Stimulated activated CD4-positive, alpha-beta T cell treated with anti-CD3 and anti-CD28 coated beads, Interleukin-1b, Interleukin-23, amount 100 ng/mL, for 48 hours (primary cell): Measurements from ENCODE around the gene CUL1.
A peak's percentile ranks its signal among the peaks of the same experiment; 100 is the strongest.
"Not testable (repeated sequence)": the region's sequence is repeated elsewhere in the genome, so short reads cannot be mapped to it uniquely, and the experiment has no call there.

Source experiments
- DNase-seq: peaks from one replicate; pipeline ENCODE4 v3.0.0-alpha.2; 2020

Gene CUL1

GRCh38 chr7:148698007-148698396 lies 701 bp upstream of the CUL1 start:
- DNase-seq: no peak

DNA sequence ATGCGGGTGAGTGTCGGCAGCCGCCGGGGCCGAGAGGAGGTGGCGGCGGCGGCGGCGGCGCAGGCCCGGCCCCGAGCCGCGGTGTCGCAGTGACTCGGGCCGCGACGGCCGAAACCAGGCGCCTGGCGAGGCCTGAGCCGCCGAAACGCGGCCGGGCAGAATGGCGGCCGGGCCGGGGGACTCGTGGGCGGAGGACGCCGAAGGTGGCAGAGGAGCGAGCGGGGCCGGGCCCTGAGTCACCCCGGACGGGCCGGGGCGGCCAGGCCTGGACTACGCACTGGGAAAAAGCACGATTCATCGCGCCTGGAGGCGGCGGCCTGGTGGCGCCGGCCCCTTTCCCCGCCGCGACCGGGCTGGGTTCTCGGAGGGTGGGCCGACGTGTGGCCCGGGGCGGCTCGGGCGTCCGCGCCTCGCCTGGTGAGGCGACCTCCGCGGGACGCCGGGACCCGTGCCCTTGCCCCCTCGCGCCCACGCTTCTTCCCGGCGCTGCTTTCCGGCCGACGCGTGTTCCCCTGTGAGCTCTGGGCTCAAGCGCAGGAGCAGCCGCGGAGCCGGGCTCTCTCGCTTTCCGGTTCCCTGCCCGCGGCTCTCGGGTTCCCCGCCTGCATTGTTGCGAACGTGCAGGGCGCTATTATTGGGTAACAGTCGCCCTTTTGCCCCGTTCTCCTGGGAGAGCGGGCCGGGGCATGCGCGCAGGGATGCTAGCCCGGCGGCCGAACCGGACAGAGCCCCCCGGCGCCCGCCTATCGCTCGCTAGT lies 500 bp downstream of the CUL1 start:
- peak; percentile 71 for DNase-seq

GRCh38 chr7:148699782-148700629 lies 1.3 kb downstream of the CUL1 start:
- no peak for DNase-seq

DNA sequence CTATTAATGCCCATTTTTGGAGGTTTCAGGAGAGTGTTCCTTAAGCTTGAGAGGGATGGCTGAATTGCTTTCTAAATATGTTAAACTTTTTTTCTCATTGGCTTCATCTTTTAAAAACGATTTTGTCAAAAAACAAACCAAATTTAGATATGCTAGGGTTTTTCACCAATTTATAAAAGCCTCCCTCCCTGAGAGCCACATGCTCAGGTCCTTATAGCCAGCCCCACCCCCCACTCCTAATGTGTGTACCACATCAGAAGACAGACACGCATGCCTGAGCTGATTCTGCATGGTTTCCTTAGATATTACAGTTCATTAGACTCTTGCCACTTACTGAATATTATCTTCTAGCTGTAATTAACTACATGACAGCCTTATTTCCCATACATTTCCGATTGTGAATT lies 2.0 kb downstream of the CUL1 start:
- peak; percentile 59 for DNase-seq

DNA sequence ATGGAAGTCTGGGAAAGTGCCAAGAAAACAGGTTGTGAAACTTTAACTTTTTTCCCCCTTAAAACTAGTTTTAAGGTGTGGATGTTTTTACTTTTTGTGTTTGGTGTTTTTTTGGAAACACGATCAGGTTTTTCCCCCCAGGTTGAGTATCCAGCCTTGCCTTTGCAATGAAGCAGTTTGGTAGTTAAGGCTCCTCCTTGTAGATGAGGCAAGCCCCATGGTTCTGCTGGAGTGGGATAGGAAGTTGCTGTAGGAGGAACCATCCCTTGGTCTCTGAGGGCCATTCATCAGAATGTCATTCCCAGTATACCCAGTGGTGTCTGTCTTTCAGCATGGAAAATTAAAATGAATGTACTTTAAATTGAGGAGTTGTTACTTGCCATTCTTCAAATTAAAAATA lies 2.7 kb downstream of the CUL1 start:
- DNase-seq: no peak

GRCh38 chr7:148702876-148703670 lies 4.4 kb downstream of the CUL1 start:
- DNase-seq: no peak

GRCh38 chr7:148703671-148703962 lies 4.9 kb downstream of the CUL1 start:
- not testable (repeated sequence) for DNase-seq

GRCh38 chr7:148704189-148704588 lies 5.5 kb downstream of the CUL1 start:
- no peak for DNase-seq

GRCh38 chr7:148704970-148705369 lies 6.3 kb downstream of the CUL1 start:
- no peak for DNase-seq

DNA sequence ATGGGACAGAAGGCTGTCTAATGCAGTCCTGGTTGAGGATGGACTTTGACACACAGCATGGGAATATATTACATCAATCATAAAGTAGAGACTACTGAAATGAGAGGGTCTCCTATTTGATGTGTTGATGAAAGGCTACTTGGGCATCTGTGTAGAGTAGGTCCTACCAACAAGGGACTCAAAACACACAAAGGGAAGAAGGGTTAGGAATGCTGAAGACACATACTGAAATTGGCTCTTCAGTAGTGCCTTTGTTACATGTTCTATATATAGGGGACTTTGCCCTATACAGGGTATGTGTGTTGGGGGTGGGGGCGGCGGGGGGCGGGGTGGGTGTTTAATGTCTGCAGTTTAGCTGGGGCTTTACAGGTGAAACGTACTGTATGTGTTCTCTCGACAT lies 7.7 kb downstream of the CUL1 start:
- no peak for DNase-seq

GRCh38 chr7:148708026-148708885 lies 9.6 kb downstream of the CUL1 start:
- no peak for DNase-seq

DNA sequence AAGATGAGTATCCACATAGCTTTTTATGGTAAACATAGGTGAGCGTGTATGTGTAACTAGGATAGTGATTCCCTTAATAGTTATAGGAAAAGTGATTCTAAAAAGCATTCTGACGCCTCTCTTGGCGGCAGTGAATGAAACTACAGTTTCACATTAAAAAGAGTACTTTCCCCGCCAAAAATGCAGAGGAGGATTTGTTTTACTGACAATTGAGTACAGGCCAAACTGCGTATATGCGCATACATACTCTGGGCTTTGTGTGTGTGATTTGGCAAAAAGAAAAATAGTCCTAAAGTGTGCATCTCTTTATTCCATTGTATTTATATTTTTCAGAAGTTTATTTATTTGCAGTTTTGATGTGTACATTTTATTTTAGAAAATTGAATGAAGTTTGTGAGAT lies 10.3 kb downstream of the CUL1 start:
- DNase-seq: no peak

DNA sequence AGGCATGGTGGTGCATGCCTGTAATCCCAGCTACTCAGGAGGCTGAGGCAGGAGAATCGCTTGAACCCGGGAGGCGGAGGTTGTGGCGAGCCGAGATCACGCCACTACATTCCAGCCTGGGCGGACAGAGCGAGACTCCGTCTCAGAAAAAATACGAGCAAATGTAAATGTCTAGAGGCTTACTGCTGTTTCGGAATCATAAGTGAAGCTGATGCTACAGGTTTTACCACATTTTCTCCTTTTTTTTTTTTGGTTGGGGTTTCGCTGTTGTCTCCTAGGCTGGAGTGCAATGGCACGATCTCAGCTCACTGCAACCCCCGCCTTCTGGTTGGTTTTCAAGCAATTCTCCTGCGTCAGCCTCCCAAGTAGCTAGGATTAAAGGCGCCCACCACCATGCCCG lies 11.7 kb downstream of the CUL1 start:
- DNase-seq: not testable (repeated sequence)

- DNase-seq: no peak
Observed at GRCh38 chr7:148711191-148712102, 12.7 kb downstream of the CUL1 start.

DNA sequence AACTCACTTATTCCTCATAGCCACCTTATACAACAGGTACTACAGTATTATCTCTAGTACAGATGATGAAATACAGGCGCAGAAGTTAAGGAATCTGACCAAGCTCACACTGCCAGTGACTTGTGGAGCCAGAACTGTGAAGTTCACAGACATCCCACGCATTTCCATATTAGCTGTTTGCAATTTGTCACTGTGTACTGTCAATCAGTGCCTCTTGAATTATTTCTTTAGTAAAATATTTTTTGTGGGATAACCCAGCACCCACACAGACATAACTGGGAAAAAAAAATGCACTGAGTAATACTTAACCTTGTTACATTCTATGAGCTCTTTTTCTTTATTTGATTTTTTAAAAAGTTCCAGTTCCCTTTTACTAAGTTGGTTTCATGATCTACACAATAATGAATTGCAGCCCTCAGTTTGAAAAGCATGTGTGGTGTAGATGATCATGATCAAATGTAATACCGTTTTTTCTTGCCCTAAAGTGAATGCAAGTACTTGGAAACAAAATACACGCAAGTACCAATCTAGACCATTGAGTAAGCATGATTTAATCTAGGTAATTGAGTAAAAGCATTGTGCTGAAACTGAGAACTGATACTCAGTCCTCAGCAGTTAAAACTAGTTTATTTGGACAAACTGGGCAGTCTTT lies 14.1 kb downstream of the CUL1 start:
- no peak for DNase-seq

DNA sequence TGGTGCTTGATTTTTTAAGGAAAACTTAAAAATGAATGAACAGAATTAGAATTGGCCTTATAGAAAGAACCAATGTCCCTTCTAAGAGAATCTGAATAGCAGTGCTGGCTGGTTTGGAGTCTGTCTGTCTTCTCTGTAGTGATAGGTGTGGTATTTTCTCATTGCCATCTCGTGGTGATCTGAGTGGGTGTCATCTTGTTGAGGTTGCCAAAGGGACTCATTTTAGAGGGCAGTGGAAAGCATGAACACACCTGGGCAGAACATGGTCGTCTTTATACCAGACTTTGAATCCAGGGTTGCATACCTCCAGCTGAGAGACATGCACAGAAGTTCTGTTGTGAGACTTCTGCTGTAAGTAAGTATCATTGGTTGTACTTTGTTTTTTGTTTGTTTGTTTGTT lies 15.8 kb downstream of the CUL1 start:
- DNase-seq: no peak

DNA sequence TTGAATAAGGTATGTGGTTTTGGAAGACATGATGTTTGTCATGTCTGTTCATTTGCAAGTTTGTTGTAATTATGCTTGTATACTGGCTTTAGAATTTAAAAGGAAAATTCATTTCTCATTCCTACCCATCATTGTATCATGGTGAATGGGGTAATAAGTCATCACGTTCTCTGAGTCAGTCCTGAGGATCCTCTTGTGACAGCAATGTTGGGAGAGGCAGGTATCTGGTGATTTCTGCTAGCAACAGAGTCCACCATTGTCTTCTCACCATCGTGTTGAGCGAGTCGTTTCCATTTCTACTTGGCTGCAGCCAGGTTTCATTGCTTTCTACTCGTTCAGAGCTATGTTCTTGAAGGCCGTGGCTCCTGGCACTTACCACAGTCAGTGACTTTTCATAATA lies 16.3 kb downstream of the CUL1 start:
- no peak for DNase-seq

GRCh38 chr7:148717266-148717793 lies 18.6 kb downstream of the CUL1 start:
- DNase-seq: no peak

DNA sequence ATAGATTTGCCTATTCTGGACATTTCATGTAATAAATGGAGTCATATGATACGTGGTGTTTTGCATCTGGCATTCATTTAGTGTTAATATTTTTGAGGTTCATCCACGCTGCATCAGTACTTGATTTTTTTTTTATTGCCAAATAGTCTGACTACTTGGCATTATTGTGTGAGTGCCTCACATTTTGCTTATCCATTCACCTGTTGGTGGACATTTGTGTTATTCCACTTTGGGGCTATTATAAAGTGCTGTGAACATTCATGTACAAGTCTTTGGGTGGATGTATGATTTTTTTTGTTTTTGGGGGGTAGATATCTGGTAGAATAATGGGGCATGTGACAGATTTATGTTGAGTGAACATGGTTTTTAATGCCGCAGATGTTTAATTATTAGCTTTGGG lies 19.7 kb downstream of the CUL1 start:
- DNase-seq: no peak

GRCh38 chr7:148719753-148720152 lies 21.1 kb downstream of the CUL1 start:
- DNase-seq: no peak

DNA sequence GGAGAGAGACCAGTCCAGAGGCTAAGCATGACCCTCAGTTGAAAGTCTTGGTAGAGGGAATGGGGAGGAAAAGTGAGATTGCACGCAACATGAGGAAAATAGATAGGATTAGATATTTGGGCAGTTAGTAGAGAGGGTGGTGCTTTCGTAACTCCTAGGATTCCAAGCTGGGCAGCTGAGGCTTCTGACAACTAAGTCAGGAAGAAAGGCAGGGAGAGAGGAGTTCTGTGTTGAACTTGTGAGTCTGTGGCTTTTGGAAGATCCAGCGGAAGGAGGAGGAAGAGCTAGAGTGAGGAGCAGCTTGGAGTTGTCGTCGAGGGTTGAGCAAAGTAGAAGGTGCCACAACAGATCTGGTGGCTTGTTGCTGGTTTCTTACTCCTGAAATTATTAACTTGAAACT lies 21.8 kb downstream of the CUL1 start:
- DNase-seq: no peak
